C4-2B (cell line): Measurements from ENCODE around the gene PRPF19.
"Not testable (repeated sequence)": the region's sequence is repeated elsewhere in the genome, so short reads cannot be mapped to it uniquely, and the experiment has no call there.

Experiments
- H3K27ac ChIP-seq: fragments of 450-650 bp; 2 replicates; pipeline ENCODE4 v1.5.1; 2017
- ZFX ChIP-seq: fragments of 450-650 bp; IDR thresholded peaks from 2 replicates; pipeline ENCODE4 v1.6.1; 2017
- TF ChIP-seq, protein P1 (sequence below): fragments of 450-650 bp; conservative IDR thresholded peaks from 2 replicates; pipeline ENCODE4 v1.5.1; 2017; ENCODE audit warnings: mild to moderate bottlenecking

Gene PRPF19

DNA sequence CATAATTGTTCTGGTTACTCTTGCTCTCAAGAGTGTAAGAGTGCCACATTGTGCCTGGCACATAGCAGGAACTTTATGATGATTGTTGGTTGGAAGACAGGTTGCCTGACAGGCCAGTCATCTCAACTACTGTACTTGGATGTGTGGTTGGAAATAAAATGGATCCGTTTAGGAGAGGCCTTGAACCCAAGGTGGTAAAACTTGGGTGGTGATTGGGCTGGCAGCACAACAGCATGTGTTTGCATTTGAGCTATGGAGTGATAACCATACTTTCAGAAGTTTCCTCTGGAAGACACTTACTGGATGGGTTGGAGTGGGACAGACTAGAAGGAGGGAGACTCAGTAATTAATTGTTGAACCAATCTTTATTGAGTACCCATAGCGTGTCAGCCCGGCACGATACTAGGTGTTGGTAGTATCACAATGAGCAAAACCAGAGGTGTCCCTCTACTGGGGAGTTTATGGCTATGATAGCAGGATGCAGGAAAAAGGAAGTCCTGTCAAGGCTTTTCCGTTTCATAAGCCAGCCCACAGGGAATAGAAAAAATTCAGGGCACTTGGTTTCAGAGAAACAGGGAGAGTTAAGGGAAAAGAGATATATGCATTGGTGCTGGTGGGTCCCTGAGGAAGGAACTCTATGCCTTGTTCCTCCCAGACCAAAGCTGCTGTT, 4.5 kb upstream of the PRPF19 start:
- TF ChIP-seq ZFX: no peak
- TF ChIP-seq, protein P1, sequence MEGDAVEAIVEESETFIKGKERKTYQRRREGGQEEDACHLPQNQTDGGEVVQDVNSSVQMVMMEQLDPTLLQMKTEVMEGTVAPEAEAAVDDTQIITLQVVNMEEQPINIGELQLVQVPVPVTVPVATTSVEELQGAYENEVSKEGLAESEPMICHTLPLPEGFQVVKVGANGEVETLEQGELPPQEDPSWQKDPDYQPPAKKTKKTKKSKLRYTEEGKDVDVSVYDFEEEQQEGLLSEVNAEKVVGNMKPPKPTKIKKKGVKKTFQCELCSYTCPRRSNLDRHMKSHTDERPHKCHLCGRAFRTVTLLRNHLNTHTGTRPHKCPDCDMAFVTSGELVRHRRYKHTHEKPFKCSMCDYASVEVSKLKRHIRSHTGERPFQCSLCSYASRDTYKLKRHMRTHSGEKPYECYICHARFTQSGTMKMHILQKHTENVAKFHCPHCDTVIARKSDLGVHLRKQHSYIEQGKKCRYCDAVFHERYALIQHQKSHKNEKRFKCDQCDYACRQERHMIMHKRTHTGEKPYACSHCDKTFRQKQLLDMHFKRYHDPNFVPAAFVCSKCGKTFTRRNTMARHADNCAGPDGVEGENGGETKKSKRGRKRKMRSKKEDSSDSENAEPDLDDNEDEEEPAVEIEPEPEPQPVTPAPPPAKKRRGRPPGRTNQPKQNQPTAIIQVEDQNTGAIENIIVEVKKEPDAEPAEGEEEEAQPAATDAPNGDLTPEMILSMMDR: no peak
- H3K27ac ChIP-seq: no peak overlapping the region

DNA sequence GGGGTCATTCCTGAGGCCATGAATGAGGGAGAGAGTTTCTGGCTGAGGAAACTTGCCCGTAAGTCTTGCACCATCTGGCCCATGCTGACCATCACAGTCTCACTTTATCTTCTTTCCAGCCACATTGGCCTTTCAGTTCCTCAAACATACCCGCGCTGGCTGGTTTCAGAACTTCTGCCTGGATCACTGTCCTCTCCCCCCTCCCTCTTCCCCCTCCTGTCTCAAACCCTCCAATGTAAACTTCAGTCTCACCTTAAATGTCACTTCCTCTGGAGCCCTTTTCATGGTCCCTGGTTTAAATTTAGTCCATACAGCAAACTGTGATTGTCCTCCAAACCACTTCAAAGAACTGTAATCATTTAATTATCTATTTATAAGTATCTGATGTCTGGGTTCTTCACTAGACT, 3.9 kb upstream of the PRPF19 start:
- H3K27ac ChIP-seq: no peak overlapping the region
- TF ChIP-seq ZFX: no peak
- TF ChIP-seq, protein P1: no peak

DNA sequence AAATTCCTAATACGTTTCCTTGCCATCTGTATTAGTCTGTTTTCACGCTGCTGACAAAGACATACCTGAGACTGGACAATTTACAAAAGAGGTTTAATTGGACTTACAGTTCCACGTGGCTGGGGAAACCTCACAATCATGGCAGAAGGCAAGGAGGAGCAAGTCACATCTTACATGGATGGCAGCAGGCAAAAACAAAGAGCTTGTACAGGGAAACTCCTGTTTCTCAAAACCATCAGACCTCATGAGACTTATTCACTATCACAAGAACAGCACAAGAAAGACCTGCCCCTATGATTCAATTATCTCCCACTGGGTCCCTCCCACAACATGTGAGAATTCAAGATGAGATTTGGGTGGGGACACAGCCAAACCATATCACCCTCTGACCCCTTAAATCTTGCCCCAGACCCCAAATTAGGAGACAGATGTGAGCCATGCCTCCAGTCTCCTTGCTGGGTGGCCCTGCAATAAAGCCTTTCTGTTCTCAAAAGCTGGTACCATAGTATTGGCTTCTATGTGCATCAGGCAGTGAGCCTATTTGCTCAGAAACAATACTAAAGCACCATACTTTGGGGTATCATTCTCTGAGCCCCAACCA, 3.4 kb upstream of the PRPF19 start:
- H3K27ac ChIP-seq: not testable (repeated sequence)

DNA sequence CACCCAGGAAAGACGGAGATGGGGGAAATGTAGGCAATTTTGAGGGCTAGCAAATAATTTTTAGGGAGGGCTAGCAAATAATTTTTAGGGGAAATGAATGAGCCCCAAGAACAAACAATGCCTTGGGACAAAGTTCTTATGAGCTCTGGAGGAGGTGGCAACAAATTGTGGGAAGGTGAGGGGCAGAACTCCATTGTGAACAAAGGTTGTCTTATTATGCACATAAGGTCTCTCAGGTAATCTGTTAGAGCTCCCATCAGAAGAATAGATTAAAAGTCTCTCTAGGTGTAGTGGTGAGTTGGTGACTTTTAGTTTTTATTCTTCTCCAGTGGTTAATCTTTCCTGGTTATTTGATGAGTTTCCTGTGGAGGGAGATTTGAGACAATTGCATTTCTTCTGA, 2.4 kb upstream of the PRPF19 start:
- TF ChIP-seq ZFX: no peak
- TF ChIP-seq, protein P1: no peak
- H3K27ac ChIP-seq: no peak overlapping the region

DNA sequence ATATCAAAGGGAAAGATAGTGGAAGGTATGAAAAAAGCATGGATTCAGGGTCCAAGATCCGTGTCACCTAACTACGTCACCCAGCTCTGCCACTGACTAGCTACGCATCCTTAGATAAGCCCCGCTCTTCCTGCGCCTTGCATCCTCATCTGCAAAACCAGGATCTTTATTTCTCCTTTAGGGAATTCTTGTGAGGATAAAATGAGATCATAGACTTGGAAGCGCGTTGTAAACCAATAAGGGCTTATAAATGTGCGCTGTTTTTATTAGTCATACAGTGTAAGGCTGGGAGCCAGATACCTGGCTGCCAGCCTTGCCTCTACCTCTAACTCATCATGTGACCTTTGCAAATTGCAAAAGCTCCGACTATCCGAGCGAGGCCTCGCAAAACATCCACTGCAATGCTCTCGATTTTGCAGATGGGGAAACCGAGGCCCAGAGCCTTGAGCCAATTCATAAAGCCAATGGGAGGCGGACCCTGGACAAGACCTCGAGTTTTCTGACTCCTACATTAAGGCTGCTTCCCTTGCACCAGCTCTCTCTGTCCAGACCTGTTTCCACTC, 753 bp downstream of the PRPF19 start:
- H3K27ac ChIP-seq: peak overlapping the region; percentile 99
- no peak for TF ChIP-seq ZFX
- TF ChIP-seq, protein P1: no peak

DNA sequence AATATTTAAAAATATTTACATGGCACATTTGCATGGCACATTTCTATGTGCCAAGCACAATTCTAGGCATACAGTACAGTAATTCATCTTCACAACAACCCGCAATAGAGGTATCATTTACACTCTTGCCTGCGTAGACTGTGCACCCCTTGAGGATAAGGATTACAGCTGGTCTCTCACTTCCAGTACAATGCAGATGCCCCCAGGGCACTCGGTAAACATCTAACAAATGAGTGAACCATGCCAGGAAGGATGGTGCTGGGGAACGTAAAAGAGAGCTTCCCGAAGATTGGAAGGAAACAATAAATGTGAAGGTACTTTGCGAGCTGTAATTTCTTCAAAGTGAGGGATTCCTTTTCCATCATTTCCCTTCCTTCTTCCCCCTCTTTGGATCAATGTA, 1.3 kb downstream of the PRPF19 start:
- H3K27ac ChIP-seq: peak overlapping the region; percentile 99; the same call in 1 of the 2 replicates

DNA sequence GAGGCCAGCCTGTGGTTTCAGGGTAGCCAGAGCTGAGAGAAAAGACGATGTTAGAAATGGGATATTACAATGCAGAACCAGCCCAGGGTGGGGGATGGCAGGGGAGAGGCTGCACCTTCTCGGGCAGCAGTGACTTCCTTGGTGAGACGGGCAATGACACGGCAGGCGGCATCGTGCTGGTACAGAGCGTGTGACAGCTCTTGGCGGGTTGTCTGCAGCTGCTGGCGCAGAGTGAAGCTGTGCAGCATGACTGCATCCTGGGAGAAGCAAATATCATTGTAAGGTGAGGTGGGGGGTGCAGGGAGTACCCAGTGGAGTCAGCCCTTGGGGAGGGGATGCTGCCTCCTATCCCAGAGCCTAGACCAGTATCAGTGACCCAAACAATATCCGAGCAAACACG, 3.8 kb downstream of the PRPF19 start:
- no peak overlapping the region for H3K27ac ChIP-seq
- TF ChIP-seq, protein P1: no peak
- no peak for TF ChIP-seq ZFX

More for the DNA sequence above, 1.3 kb downstream of the PRPF19 start:
- no peak for TF ChIP-seq ZFX
- TF ChIP-seq, protein P1: no peak
